HG03097 (cell line): ENCODE measurements around the gene PHKB.
"Not testable (repeated sequence)": the region's sequence is repeated elsewhere in the genome, so short reads cannot be mapped to it uniquely, and the experiment has no call there.

Experiments used
- ATAC-seq: cut with Tn5 transposase; IDR thresholded peaks from one replicate; pipeline ENCODE4 v1.9.1; 2021; ENCODE audit not compliant: unreplicated experiment, low FRiP score

PHKB gene

GRCh38 chr16:47657977-47658376, 196.8 kb downstream of the PHKB start:
- no peak for ATAC-seq

- ATAC-seq: no peak
Observed at GRCh38 chr16:47660540-47660939, 199.4 kb downstream of the PHKB start.

DNA sequence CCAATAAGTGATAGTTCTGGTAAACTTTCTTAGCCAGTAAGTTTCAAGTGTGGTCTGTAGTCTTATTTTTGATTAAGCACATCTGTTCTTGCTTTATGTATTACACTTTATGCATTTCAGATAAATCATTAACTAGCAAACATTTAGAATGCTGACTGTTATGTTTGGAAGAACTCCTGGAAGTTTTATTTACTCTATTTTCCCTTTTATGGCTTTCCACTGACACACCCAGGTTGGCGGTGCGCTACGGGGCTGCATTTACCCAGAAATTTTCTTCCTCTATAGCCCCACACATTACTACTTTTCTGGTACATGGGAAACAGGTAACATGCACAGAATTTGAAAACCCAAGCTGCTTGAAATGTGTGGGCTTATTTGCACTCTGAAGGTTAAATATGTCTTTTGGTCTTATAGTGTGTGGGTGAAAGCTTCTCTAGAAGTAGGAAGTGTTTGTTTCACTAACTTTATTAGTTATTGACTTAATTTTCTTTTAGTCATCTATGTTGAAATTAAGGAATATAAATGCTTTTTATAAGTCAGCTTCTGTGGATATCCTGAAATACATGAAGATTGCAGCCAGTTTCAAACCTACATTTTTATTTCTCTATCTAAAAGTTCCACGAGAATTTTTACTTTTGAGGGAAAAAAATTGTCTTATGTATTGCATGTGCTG, 203.7 kb downstream of the PHKB start:
- ATAC-seq: no peak

DNA sequence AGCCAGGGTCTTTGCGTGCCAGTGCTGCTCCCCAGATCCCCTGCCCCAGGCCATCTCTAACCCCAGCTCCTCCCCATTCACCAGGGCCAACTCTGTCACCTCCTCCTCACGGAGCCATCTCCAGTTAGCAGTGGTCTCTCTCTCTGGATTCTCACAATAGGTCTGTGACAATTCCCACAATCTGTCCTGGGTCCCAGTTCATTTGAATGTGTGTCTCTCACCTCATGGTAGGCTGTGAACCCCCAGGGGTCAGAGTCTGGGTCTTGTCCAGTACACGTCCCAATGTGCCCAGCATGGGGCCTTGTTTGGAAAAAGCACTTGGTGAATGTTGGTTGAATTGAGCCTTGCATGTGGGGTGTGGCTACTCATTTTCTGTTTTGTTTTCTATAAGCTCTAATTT, 205.3 kb downstream of the PHKB start:
- ATAC-seq: no peak

- ATAC-seq: no peak
Observed at GRCh38 chr16:47667956-47668355, 206.8 kb downstream of the PHKB start.

DNA sequence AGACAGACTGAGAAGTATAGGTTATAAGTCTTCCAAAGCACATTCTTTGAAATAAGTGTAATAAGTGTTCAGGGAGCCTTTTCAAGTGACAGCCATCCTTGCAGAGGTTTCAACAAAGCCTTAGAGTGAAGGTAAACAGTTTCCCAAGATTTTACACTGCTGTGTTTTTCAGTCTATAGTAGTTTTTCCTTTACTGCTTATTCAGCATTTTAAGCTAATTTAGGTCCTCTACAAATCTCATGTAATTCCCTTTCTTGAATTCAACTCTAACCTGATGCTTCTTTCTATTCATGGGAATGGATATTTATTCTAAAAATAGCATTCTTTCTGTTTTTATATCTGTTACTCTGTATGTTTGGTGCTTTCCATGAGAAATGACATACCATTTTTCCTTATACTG, 211.3 kb downstream of the PHKB start:
- no peak for ATAC-seq

- ATAC-seq: no peak
Observed at GRCh38 chr16:47676635-47677177, 215.6 kb downstream of the PHKB start.

DNA sequence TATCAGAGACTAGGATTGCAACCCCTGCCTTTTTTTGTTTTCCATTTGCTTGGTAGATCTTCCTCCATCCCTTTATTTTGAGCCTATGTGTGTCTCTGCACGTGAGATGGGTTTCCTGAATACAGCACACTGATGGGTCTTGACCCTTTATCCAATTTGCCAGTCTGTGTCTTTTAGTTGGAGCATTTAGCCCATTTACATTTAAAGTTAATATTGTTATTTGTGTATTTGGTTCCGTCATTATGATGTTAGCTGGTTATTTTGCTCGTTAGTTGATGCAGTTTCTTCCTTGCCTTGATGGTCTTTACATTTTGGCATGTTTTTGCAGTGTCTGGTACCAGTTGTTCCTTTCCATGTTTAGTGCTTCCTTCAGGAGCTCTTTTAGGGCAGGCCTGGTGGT, 220.4 kb downstream of the PHKB start:
- ATAC-seq: not testable (repeated sequence)

- ATAC-seq: no peak
Observed at GRCh38 chr16:47687694-47688093, 226.6 kb downstream of the PHKB start.

DNA sequence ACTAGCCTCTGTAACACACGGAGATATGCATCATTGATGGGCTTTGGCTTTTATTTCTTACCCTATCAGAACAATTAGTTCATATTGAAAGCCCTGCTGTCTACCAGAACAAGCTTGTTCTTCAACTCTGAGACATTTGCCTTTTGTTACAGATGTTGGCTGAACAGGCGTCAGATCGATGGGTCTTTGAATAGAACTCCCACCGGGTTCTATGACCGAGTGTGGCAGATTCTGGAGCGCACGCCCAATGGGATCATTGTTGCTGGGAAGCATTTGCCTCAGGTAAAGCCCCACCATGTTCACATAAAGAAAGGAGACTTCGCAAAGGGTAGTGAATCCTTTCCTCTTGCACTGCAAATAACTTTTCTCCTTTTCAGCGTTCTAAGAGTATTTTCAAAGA, 232.1 kb downstream of the PHKB start:
- no peak for ATAC-seq

- no peak for ATAC-seq
Observed at GRCh38 chr16:47694543-47694942, 233.4 kb downstream of the PHKB start.

- ATAC-seq: no peak
Observed at GRCh38 chr16:47695756-47696155, 234.6 kb downstream of the PHKB start.

GRCh38 chr16:47697826-47698225, 236.7 kb downstream of the PHKB start:
- ATAC-seq: no peak

- ATAC-seq: no peak
Observed at GRCh38 chr16:47699106-47699505, 238.0 kb downstream of the PHKB start.

DNA sequence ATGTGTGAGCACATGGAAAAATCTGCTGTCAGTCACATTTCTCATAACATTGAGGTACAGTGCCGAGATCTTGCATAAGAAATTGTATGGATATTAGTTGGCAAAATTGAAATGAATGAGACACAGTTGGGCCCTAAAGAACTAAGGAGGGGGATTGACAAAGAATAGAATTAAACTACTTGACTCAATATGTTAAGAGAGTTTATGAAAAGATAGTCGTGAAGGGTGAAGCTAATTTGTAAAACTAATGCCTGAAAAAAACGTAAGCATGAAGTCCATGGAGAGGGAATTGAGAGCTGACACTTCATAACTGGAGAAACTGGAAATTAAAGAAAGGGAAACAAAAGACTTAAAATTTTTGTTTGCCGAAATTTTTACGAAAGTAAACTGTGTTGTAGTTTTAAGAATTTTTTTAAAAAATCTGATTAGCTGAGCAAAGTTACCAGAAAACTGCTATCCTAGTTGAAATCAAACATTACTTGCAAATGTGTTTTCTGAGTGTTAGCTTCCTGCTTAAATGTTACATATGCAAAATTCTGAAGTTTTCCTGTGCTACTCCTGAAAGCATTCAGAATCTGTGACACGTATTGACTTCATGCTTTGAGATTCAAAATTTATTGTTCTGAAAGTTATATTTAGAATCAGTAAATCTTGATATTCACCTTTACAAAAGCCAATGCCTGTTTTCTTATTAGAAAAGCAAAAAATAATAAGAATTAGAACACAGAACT, 239.9 kb downstream of the PHKB start:
- no peak for ATAC-seq

GRCh38 chr16:47705266-47705665, 244.1 kb downstream of the PHKB start:
- no peak for ATAC-seq

GRCh38 chr16:47711809-47712208, 250.7 kb downstream of the PHKB start:
- ATAC-seq: no peak

DNA sequence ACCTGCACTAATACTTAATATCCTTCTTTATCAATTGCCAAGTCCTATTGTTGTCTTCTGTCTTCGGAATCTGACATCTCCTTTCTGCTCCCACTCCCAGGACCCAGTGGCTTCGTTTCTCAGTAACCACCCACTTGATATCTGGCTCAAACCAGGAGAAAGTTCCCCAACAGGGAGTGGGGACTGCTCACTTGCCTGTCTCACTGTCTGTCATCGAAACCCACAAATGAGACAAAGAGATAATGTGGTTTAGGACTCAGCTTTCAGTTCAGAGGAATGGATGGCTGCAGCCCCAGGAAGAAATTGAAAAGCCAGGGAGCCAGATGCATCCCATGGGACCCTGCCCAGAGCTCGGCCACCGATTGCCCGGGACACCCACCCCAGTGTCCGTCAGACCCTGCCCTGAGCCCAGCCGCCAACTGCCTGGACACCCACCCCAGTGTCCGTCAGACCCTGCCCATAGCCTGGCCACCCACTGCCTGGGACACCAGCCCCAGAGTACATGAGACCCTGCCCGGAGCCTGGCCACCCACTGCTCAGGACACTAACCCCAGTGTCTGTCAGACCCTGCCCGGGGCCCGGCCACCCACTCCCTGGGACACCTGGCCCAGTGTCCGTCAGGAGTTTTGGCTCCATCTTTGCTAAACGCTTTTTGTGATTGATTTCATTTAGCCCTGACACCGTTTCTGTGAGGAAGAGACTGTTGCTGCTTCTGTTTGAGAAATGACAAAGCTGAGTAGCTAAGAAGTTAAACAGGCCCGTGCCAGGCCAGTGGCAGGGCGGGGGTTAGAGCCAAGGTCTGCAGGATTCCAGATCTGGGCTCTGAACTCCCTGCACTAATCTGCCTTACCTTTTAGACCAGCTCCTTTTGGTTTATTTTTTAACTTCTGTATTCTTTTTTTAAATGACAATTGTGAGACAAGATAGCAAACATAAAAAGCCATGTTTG, 251.4 kb downstream of the PHKB start:
- ATAC-seq: no peak

DNA sequence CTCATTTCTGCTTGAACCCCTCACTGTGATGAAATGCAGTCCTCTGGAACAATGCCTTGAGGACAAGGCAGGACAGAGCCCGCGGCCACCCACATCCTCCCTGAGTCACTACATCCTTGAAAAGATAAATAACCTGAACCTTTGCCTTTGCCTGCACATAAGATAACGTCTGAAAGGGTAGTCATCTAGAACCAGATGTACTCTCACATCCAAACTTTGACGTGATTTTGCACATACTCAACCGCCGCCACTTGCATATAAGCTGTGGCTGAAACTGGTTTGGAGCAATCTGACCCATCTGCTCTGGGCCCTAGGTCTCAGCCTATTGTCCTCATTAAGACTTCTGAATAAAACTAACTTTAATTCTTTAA, 252.1 kb downstream of the PHKB start:
- no peak for ATAC-seq

DNA sequence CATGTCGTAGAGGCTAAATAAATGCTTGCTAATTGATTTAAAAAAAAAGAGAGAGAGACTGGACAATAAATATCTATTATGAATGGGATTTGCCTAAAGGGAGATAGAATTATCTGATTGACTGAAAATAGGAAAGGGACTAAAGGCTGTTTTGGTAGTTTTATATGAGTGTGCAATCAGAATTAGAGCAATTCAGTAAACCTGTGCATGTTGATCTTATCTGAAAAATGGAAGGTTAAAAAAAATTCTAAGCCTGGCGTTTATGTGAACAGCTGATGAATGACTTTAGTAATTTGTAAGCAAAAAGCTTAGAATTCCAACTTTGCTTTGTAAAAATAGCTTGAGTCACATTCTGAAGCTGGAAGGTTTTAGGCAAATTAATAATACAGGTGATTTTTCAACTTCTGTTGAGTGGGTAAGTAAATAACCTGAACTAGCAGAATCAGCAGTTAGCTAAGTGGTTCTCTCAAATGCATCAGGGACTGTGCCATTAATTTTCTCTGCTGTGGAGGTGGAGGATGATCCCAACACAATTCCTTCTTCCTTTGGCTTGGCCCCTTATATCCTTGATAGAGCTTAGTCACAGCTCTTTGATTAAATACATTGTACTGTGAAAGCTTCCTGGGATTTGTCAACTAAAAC, 254.4 kb downstream of the PHKB start:
- ATAC-seq: no peak

- no peak for ATAC-seq
Observed at GRCh38 chr16:47716571-47716970, 255.4 kb downstream of the PHKB start.
